GM21381 (cell line): ENCODE results near the gene MND1.
A peak's percentile ranks its signal among the peaks of the same experiment; 100 is the strongest.
"Not testable (repeated sequence)": the region's sequence is repeated elsewhere in the genome, so short reads cannot be mapped to it uniquely, and the experiment has no call there.

Source experiments
- ATAC-seq: cut with Tn5 transposase; IDR thresholded peaks from one replicate; pipeline ENCODE4 v1.9.1; 2021; ENCODE audit warnings: mild to moderate bottlenecking, moderate library complexity; ENCODE audit not compliant: unreplicated experiment

MND1 gene

GRCh38 chr4:153401501-153401900 is 57.0 kb downstream of the MND1 start:
- no peak for ATAC-seq

GRCh38 chr4:153402366-153402765 is 57.9 kb downstream of the MND1 start:
- no peak for ATAC-seq

- ATAC-seq, result no peak
These were observed 59.2 kb downstream of the MND1 start for GRCh38 chr4:153403726-153404125.

- ATAC-seq, result no peak
These were observed 63.4 kb downstream of the MND1 start for GRCh38 chr4:153407906-153408305.

- ATAC-seq, result no peak
These were observed 64.4 kb downstream of the MND1 start for GRCh38 chr4:153408932-153409331.

DNA sequence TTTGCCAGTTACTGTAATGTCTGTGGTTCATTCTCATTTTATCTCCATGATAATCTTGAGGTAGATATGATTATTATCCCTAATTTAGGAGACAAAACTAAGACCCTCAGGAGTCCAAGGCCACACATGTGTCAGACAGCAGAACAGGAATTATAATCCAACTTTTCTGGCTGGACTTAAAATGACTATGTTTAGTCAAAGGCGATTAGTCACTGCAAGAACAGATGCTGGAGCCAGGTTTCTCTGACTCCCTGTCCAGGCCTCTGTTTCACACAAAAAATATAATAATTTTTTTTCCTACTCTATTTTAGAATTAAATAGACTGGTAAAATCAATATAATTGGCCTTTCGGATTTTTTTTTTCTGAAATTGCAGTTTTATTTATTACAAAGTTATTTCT is 64.9 kb downstream of the MND1 start:
- no peak for ATAC-seq

DNA sequence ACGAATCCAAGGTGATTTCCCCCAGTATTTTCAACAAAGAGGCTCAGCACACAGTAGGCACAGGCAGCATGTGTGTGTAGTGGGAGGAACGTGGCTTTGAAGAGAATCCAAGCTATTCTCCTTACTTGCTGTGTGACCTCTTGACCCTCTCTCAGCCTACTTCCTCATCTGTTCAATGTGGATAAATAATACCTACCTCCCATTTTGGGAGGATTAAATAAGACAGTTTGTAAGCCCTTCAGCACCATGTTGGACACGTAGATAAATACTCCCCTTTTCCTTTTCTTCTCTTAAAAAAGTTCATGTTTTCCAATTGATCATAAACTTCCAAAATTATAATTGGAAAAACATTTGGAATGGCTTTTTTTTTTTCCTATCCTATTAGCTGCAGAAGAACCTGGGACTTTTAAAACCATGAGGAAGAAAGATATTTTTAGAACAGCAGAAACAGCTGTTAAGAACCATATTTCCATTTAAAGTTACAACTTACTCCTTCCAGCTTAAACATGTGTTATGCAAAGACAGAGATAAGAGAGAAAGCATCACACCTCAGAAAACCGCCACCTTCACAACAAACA is 65.5 kb downstream of the MND1 start:
- ATAC-seq, result no peak

- ATAC-seq, result no peak
These were observed 69.4 kb downstream of the MND1 start for GRCh38 chr4:153413842-153414241.

DNA sequence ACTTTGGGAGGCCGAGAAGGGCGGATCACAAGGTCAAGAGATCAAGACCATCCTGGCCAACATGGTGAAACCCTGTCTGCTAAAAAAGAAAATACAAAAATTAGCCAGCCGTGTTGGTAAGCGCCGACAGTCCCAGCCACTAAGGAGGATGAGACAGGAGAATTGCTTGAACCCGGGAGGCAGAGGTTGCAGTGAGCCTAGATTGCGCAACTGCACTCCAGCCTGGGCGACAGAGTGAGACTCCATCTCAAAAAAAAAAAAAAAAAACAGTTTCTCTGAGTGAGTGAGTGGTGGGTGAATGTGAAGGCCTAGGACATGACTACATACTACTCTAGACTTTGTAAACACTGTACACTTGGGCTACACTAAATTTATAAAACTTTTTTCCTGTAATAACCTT is 72.0 kb downstream of the MND1 start:
- not testable (repeated sequence) for ATAC-seq

GRCh38 chr4:153418121-153418520 is 73.6 kb downstream of the MND1 start:
- no peak for ATAC-seq

DNA sequence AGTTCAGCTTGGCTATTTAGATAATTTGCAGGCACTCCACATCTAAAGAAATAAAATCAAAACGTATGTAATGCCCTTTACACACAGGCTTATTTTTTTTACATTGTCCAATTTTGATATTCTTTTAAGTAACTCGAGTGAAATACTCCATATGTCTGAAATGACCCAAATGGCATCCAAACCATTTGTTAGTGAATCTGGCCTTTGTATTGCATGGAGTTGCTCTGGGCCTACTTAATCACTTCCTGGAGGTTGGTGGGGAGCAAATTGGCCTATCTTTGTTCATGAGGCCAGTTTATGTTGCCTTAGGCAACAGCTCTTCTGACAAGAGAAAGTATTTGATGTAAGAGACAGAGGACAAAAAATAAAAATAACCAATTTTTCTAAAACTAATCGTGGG is 74.1 kb downstream of the MND1 start:
- ATAC-seq, result no peak

GRCh38 chr4:153419029-153419428 is 74.5 kb downstream of the MND1 start:
- ATAC-seq, result no peak

DNA sequence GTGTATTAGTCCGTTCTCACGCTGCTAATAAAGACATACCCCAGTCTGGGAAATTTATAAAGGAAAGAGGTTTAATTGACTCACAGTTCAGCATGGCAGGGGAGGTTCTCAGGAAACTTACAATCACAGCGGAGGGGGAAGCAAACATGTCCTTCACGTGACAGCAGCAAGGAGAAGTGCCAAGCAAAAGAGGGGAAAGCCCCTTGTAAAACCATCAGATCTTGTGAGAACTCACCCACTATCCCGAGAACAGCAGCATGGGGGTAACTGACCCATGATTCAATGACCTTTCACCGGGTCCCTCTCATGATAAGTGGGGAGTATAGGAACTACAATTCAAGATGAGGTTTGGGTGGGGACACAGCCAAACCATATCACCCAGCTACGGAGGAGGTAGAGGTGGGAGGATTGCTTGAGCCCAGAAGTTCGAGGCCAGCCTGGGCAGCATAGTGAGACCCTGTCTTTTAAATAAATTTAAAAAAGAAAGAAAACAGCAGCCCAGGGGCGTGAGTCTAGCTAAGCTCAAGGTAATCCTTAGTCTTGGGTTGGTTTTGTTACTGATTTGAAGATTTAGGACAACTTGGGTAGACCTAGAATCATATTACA is 75.3 kb downstream of the MND1 start:
- no peak for ATAC-seq

DNA sequence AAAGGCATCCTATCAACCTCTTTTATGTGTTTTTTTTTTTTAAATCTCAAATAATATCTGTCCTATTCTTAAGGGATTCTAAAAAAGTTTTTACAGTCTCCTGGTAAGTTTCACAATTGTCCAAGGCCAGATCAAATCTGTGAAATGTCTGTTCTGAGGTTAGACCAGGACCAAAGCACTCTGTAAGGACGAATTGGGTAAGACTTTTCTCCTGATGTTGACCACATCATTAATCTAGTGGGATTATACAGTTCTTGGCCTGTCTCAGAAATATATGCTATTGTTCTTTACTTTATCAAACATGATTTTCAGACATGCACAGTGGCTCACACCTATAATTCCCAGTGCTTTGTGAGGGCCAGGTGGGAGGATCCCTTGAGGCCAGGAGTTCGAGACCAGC is 75.9 kb downstream of the MND1 start:
- ATAC-seq, result no peak

GRCh38 chr4:153421941-153422340 is 77.5 kb downstream of the MND1 start:
- peak; percentile 72 for ATAC-seq

GRCh38 chr4:153426207-153426885 is 81.9 kb downstream of the MND1 start:
- no peak for ATAC-seq

- no peak for ATAC-seq
These were observed 83.0 kb downstream of the MND1 start for GRCh38 chr4:153427363-153428071.

GRCh38 chr4:153428941-153429475 is 84.5 kb downstream of the MND1 start:
- ATAC-seq, result no peak

DNA sequence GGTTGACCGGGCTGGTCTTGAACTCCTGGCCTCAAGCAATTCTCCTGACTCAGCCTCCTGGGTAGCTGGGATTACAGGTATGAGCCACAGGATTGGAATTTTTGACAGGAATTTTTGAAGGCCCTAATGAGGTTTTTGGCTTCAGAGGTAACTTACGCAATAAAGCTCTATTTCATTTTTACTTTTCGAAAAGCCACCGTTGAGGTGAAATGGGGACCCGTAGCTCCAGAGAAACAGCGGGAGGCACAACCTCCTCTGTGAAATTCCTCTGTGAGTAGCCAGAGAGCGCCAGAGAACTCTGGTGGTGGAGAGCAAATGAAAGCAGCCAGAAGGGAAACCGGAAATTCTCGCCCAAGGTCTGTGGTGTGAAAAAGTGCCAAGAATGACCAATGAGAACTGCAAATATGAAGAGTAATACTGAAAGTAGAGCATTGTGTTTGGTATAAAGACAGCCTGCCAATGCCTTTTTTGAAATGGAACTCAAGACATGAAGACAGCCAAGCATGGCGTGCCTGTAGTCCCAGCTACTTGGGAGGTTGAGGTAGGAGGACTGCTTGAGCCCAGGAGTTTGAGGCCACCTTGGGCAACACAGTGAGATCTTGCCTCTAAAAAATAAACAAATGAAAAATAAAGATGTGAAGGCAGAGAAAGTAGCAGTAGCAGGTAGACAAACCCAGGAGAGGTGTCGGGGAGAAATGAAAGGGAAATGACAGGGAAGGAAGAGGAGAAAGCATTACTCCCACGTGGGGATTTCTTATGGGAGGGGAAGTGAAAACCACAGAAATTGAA is 88.7 kb downstream of the MND1 start:
- ATAC-seq, result peak; percentile 91

DNA sequence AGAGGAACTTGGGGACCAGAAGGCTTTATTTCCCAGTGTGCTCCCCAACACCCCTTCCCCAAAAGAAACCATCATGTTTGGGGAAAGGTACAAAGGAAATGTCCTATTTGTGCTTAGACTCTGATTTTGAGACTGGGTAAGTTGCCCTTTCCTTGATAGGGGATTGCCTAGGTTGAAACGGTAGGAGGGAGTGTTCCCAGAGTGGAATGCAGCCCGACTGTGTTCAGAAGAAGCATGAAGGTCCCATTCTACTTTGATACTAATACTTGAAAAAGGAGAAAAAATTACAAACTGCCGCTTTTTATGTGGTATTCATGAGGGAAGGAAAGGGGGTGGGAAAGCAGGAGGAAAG is 89.2 kb downstream of the MND1 start:
- ATAC-seq, result no peak

- no peak for ATAC-seq
These were observed 89.7 kb downstream of the MND1 start for GRCh38 chr4:153434190-153434589.
